ENCODE data around the gene KIF3C.
"Not testable (repeated sequence)": the region's sequence is repeated elsewhere in the genome, so short reads cannot be mapped to it uniquely, and the experiment has no call there.

The KIF3C gene

GRCh38 chr2:25913696-25913973, 68.7 kb downstream of the KIF3C start:
- DNase-seq, result not testable (repeated sequence)

- no peak for DNase-seq
These were observed 69.2 kb downstream of the KIF3C start for GRCh38 chr2:25912851-25913695.

- DNase-seq, result not testable (repeated sequence)
These were observed 72.7 kb downstream of the KIF3C start for GRCh38 chr2:25909574-25909973.

- DNase-seq, result no peak
These were observed 77.2 kb downstream of the KIF3C start for GRCh38 chr2:25905126-25905525.

- DNase-seq, result no peak
These were observed 79.0 kb downstream of the KIF3C start for GRCh38 chr2:25903216-25903776.

- no peak for DNase-seq
These were observed 82.8 kb downstream of the KIF3C start for GRCh38 chr2:25899404-25899970.

- no peak for DNase-seq
These were observed 84.8 kb downstream of the KIF3C start for GRCh38 chr2:25897506-25897905.

- not testable (repeated sequence) for DNase-seq
These were observed 86.0 kb downstream of the KIF3C start for GRCh38 chr2:25896308-25896707.

- no peak for DNase-seq
These were observed 86.7 kb downstream of the KIF3C start for GRCh38 chr2:25895610-25896009.

GRCh38 chr2:25895018-25895417, 87.3 kb downstream of the KIF3C start:
- no peak for DNase-seq

- DNase-seq, result no peak
These were observed 88.0 kb downstream of the KIF3C start for GRCh38 chr2:25894135-25894830.

- no peak for DNase-seq
These were observed 90.6 kb downstream of the KIF3C start for GRCh38 chr2:25891672-25892071.

- no peak for DNase-seq
These were observed 94.6 kb downstream of the KIF3C start for GRCh38 chr2:25887624-25888242.

GRCh38 chr2:25885933-25886332, 96.4 kb downstream of the KIF3C start:
- DNase-seq, result no peak

- DNase-seq, result no peak
These were observed 100.5 kb downstream of the KIF3C start for GRCh38 chr2:25881764-25882163.

GRCh38 chr2:25879133-25879730, 103.1 kb downstream of the KIF3C start:
- no peak for DNase-seq

GRCh38 chr2:25878361-25879132, 103.8 kb downstream of the KIF3C start, which contains the start of gene ASXL2:
Gene ASXL2, minus strand, starts transcription at chr2:25878487. Its CDS starts 265 bp downstream, at chr2:25878222.
- DNase-seq, result peak; percentile 74

- DNase-seq, result no peak
These were observed 104.6 kb downstream of the KIF3C start for GRCh38 chr2:25877431-25878360.
